Body of pancreas (tissue), 4 donors: ENCODE data around the gene SLC32A1.

ENCODE experiments used
- POLR2A ChIP-seq, 3 donors: fragments of 450-650 bp; IDR thresholded peaks; one replicate each; pipeline ENCODE4 v1.6.1; 2016; ENCODE audit warnings: antibody characterized with exemption in 3 of 3, mild to moderate bottlenecking in 2 of 3
- TF ChIP-seq, protein P1 (sequence below), 7 experiments: fragments of 450-650 bp in 4 of 7; fragments of 200-600 bp in 3 of 7; sonication (generic) in 3 of 7; IDR thresholded peaks; one replicate each; pipeline ENCODE4 v1.5.1; 2016 to 2019; ENCODE audit warnings: antibody characterized with exemption in 7 of 7

DNA sequence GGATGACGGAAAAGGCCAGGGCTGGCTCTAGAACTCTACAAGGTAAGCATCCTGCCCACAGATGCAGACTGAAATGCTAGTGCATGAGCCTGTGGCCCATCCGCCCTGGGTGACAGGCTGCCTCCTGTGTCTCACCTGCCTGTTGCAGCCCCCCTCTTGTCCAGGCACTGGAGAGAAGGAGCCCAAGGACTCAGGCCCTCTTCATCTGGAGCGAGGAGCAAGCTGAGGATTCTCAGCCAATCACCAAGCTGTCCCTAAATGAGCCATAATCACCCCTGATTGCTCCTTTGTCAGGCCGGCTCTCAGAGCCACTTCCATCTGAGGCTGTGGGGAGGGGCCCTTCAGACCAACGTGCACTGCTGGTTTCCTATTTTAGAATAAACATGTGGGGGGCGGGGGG, 10.0 kb upstream of the SLC32A1 start:
- TF ChIP-seq, protein P1, sequence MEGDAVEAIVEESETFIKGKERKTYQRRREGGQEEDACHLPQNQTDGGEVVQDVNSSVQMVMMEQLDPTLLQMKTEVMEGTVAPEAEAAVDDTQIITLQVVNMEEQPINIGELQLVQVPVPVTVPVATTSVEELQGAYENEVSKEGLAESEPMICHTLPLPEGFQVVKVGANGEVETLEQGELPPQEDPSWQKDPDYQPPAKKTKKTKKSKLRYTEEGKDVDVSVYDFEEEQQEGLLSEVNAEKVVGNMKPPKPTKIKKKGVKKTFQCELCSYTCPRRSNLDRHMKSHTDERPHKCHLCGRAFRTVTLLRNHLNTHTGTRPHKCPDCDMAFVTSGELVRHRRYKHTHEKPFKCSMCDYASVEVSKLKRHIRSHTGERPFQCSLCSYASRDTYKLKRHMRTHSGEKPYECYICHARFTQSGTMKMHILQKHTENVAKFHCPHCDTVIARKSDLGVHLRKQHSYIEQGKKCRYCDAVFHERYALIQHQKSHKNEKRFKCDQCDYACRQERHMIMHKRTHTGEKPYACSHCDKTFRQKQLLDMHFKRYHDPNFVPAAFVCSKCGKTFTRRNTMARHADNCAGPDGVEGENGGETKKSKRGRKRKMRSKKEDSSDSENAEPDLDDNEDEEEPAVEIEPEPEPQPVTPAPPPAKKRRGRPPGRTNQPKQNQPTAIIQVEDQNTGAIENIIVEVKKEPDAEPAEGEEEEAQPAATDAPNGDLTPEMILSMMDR (IDR thresholded peaks at IDR 0.05): no peak
- no peak for TF ChIP-seq POLR2A (IDR thresholded peaks at IDR 0.05)
